Fibroblast of the aortic adventitia (primary cell): ENCODE data around the gene PLCD3. TPM values are rescaled to one million over a fixed set of nuclear protein-coding genes. Genes with fewer than 3 reads are reported as not detected.

ENCODE experiments used
- DNase-seq: peaks from one replicate; pipeline ENCODE4 v3.0.0-alpha.2; 2010; ENCODE audit warnings: low read depth
- H3K4me3 ChIP-seq: 2 replicates; pipeline ENCODE4 v1.5.1; 2011; ENCODE audit warnings: low read depth, mild to moderate bottlenecking, control low read depth, low read length, moderate library complexity
- CTCF ChIP-seq: IDR thresholded peaks from 2 replicates; pipeline ENCODE4 v1.5.1; 2011; ENCODE audit warnings: mild to moderate bottlenecking, low read length, control low read depth, inconsistent platforms; ENCODE audit not compliant: insufficient read depth
- small RNA-seq: library from RNA; depleted of rRNA; stranded (forward); fragments of <200 nt; gene quantifications from one replicate; pipeline ENCODE3, GENCODE V24; 2012
- total RNA-seq: library from RNA; depleted of rRNA; stranded (reverse); fragments of >200 nt; gene quantifications from 2 replicates; pipeline ENCODE4 v1.2.3, GENCODE V29; 2012; ENCODE audit warnings: low replicate concordance

The PLCD3 gene
- total RNA-seq, 1 donor, result 86.3 TPM

GRCh38 chr17:45067637-45068036 is 64.7 kb downstream of the PLCD3 start:
- DNase-seq, result no peak
- no peak overlapping the region for H3K4me3 ChIP-seq
- TF ChIP-seq CTCF, result no peak

GRCh38 chr17:45063198-45063597 is 69.1 kb downstream of the PLCD3 start:
- no peak for DNase-seq
- TF ChIP-seq CTCF, result no peak
- no peak overlapping the region for H3K4me3 ChIP-seq

- peak overlapping the region; percentile 94 for H3K4me3 ChIP-seq
- TF ChIP-seq CTCF, result no peak
- no peak for DNase-seq
Measured at GRCh38 chr17:45061606-45062205, 70.6 kb downstream of the PLCD3 start.

GRCh38 chr17:45060797-45061605 is 71.3 kb downstream of the PLCD3 start, which contains the start of gene NMT1:
NMT1 (plus strand) TSS chr17:45061317; CDS start chr17:45061330, 13 bp downstream.
- peak; percentile 100 for DNase-seq
- no peak for TF ChIP-seq CTCF
- peak within 1 kb of the TSS; percentile 94 for H3K4me3 ChIP-seq

- TF ChIP-seq CTCF, result no peak
- no peak for DNase-seq
- H3K4me3 ChIP-seq, result peak overlapping the region; percentile 90
Measured at GRCh38 chr17:45060382-45060796, 71.9 kb downstream of the PLCD3 start.

Small RNA genes within 50 kb of the gene (small RNA-seq; reads per million reads assigned to genes)
- not detected for gene MIR6784
- not detected for gene RF00019

Other genes starting within 250 kb of the PLCD3 start
- gene EFTUD2, start 233.1 kb downstream of the PLCD3 start, total RNA-seq, result 79.9 and 81.2 TPM in 2 replicates
- not detected in 2 replicates for gene GFAP, start 217.0 kb downstream of the PLCD3 start, total RNA-seq
- 0.08 and 10.8 TPM in 2 replicates for gene KIF18B, start 184.7 kb downstream of the PLCD3 start, total RNA-seq
- 0.09 TPM in 1 of 2 replicates, not detected in the other for gene C1QL1, start 164.2 kb downstream of the PLCD3 start, total RNA-seq
- 22.2 and 31.3 TPM in 2 replicates for gene DCAKD, start 80.9 kb downstream of the PLCD3 start, total RNA-seq
- gene NMT1, start 71.2 kb downstream of the PLCD3 start, total RNA-seq, result 77.6 and 296 TPM in 2 replicates
- gene ACBD4, start 3.2 kb upstream of the PLCD3 start, total RNA-seq, result 5.9 and 7.4 TPM in 2 replicates
- 9.2 and 10.0 TPM in 2 replicates for gene HEXIM1, start 16.0 kb upstream of the PLCD3 start, total RNA-seq
- 6.1 and 37.7 TPM in 2 replicates for gene HEXIM2, start 29.4 kb upstream of the PLCD3 start, total RNA-seq
- 0.81 and 0.90 TPM in 2 replicates for gene FMNL1, start 89.4 kb upstream of the PLCD3 start, total RNA-seq
- gene SPATA32, start 129.6 kb upstream of the PLCD3 start, total RNA-seq, result not detected in 2 replicates
- 1.6 and 3.3 TPM in 2 replicates for gene MAP3K14, start 184.5 kb upstream of the PLCD3 start, total RNA-seq